ENCODE measurements around the gene ZBTB32.

ZBTB32 gene

GRCh38 chr19:35736913-35737886 is 32.8 kb downstream of the ZBTB32 start:
- no peak for DNase-seq (ENCODE audit: low read depth in 2 of 2)

- no peak for DNase-seq (ENCODE audit: low read depth in 2 of 2)
Observed at GRCh38 chr19:35738021-35738886, 33.9 kb downstream of the ZBTB32 start.

- no peak for DNase-seq (ENCODE audit: low read depth in 2 of 2)
Observed at GRCh38 chr19:35738887-35739229, 34.5 kb downstream of the ZBTB32 start.

DNA sequence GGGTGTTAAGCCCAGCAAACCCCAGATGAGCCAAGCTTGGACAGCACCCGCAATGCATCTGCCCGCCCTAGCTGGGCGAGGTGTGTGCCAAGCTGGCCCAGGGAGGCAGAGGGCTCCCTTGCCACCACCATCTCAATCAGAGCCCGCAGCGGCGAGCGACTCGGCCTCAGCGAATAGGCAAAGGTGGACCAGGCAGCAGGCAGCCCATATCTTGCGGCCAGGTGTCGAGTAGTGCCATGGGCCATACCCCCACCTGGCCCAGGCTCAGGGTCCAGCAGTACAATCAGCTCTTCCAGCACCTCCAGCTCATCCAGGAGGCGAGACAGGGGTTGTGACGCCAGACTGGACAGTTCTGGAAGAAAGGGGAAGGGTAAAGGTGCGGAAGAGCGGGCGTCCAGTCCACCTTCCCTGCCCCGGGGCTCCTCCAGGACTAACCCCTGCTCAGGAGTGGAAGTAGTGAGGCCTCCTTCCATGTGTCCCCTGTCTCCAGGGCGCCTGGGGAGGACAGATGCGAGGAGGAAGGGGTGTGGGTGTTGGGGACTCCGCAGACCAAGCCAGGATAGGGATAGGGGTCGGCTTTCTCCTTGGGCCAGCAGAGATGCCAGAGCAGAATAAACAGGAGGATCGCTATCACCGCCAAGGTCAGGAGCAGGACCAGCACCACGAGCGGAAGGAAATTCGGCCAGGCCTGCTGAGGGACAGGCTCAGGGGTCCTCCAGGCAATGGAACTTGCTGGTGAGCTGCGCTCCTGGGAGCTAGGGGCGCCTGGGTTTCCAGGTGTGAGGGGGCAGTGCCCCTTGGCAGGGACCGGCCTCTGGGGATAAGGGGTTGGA is 35.1 kb downstream of the ZBTB32 start:
- DNase-seq (ENCODE audit: low read depth in 2 of 2) = no peak

GRCh38 chr19:35740108-35740422 is 35.7 kb downstream of the ZBTB32 start:
- DNase-seq (ENCODE audit: low read depth in 2 of 2) = no peak

DNA sequence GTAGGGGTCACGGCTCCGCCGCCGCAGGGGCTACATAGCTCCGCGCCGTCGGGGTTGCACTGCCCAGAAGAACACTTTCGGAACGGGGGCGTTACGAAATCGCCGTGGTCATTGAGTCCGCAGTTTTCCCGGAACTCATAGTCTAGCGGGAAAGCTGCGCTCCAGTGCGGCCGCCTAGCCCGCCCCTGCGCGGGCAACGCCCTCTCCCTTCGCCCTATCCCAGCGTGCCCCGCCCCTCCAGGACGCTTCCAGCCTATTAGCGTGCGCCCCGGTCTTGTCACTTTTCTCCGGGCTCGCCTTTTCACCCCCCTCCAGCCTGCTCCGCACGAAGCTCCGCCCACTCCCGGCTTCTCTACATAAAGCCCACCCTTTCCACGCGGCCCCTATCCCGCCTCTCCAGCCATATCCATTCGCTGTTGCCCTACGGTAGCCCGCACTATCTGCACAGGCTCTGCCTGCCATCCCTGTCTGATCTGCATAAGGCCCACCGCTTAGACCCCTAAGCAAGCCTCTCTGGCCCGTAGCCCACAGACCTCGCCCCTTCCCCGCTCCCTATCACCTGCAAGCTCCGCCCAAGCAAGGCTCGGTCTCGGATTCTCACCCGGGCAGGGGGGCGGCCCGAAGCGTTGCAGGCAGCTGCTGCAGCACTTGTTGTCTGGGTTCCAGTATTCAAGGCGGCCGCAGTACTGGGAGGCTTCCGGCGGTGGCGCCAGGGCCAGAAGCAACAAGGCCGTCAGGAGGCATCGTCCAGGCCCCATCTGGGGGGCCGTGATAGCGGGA is 36.3 kb downstream of the ZBTB32 start:
- DNase-seq (ENCODE audit: low read depth in 2 of 2) = peak; percentile 88 to 93

- no peak for DNase-seq (ENCODE audit: low read depth in 2 of 2)
Observed at GRCh38 chr19:35741203-35741515, 36.8 kb downstream of the ZBTB32 start.

DNA sequence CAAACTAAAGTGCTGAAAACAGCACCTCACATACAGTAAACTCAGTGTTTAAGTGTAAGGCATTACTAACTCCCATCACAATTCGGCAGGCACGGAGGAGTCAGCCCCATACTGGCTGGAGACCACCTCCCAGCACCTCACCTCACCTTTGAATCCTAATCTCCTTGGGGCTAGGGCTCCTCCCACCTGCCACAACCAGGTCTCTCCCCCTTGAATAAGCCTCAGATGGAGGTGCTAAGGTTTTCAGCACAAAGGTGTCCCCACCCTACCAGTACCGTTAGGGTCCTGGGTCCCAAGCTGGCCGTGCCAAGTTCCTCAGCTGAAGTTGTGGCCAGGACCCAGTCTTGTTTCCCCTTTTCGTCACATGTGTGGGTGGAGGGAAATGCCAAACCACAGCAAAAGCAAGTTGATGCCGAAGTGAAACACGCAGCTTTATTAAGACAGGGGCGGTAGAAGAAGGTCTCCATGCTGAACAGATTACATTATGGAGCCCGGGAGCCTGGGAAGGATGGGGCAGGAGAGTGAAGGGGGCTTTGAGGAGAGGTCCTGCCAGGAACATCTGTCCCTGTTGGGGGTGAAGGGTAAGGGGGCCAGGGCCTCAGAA is 37.9 kb downstream of the ZBTB32 start, which contains the start of gene IGFLR1:
IGFLR1 (minus strand) TSS at position 332 of the 604 bp plus-strand sequence. CDS start 1,272 bp downstream, outside the sequence.
- peak; percentile 39 to 48 for DNase-seq (ENCODE audit: low read depth in 2 of 2)

DNA sequence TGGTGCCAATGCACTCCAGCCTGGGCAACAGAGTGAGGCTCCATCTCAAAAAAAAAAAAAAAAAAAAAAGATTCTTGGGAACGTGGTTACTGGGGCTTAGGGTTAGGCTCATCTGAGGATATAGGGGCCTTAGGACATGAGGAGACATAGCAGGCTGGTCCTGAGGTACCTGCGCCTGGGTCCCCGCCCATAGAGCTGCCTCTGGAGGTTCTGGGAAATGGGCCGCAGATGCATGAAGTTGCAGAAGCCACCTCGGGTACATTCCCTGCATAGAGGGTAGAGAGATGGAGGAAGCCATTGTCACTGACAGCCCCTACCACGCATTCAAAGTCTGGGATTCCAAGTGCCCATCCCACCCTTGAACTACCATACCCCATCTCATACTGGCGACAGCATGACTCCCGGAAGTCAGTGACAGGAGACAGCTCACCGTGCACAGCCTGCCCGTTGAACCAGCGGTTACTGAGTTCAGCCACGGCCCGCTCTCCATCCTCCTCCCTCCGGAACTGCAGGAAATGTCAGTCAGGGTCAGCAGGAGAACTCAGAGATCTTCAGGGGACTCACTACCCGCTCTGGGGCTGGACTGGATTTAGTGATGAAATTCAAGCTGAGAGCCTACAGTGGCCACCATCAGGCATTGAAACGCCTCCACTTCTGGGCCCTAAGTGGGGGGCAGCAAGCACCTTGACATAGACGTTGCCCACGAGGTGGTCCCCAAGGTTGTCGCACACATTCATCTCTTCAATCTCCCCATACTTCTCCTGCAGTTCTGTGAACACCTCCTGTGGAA is 39.5 kb downstream of the ZBTB32 start:
- DNase-seq (ENCODE audit: low read depth in 2 of 2) = no peak

DNA sequence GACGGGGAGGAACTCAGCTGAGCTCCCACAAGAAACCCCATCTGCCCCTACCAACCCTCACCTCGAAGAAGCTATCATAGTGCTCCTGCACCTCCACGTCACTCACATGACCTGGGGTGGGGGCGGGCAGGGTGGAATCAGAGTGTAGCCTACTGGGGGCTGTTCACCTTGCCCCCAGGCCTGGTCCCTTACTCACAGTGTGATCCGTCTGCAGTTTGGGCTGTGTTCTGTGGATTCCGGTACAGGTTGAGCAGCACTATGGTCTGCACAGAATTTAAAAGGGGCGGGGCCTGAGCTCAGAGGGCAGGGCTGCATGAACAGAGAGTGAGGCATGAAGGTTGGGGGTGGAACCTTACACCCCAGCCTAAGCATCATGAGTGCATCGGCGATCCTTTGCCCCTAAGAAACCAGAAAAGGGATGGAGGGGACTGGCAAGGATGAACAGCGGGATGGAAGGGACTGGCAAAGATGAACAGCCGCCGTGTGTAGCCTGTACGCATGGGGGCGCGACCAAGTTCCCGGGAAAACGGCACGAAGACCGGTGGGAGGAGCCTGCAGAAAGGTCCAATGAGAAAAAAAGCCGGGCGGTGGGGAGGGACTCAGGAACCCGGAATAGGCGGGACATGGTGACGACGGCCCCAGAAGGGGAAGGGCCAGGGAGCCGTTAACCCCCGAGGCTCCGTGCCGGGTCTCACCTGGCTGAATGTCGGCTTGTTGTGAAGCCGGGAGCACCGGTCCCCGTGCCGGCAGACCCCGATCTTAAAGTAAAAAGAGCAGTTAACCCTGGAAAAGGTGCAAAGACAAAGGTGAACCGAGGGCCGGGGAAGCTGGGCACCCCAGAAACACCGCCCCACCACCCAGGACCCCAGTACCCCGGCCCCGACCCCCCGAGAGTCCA is 40.3 kb downstream of the ZBTB32 start:
- DNase-seq (ENCODE audit: low read depth in 2 of 2) = peak; percentile 81 to 87

GRCh38 chr19:35745328-35746086 is 41.1 kb downstream of the ZBTB32 start, which contains the start of the genes PSENEN and U2AF1L4:
Gene PSENEN (plus strand): TSS chr19:35745651. CDS start chr19:35745931, 280 bp downstream.
Gene U2AF1L4 (minus strand): TSS chr19:35745418. CDS start chr19:35745391, 27 bp downstream.
- peak; percentile 87 to 93 for DNase-seq (ENCODE audit: low read depth in 2 of 2)

GRCh38 chr19:35746087-35746462 is 41.7 kb downstream of the ZBTB32 start:
- DNase-seq (ENCODE audit: low read depth in 2 of 2) = no peak

- DNase-seq (ENCODE audit: low read depth in 2 of 2) = no peak
Observed at GRCh38 chr19:35746531-35746930, 42.2 kb downstream of the ZBTB32 start.

GRCh38 chr19:35748106-35749020 is 44.0 kb downstream of the ZBTB32 start, which contains the start of gene LIN37:
Gene LIN37 (plus strand): TSS chr19:35748576. CDS start chr19:35748725, 149 bp downstream.
- peak; percentile 92 to 96 for DNase-seq (ENCODE audit: low read depth in 2 of 2)

DNA sequence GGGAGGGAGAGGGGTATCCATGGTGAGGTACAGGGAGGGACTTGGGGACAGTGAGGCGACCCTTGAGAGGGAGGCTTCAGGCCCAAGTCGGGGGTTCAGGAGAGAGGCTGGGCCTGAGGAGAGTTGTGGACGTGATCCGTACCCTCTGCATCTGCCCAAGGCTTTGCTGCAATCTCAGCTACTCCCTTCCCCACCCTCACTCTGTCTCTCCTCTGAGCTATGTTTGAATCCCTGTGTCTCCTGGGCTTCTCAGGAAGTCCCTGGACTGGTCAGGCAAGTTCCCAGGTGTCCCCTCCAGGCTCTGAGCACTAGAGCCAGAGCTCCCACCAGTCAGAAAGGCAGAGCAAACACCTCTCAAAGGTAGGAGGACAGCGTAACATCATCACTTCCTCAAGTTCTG is 45.8 kb downstream of the ZBTB32 start:
- DNase-seq (ENCODE audit: low read depth in 2 of 2) = no peak

All from stimulated activated CD4-positive, alpha-beta T cell treated with anti-CD3 and anti-CD28 coated beads, Interleukin-1b, Interleukin-23, amount 100 ng/mL, for 4 hours (primary cell).